OCI-LY3 (cell line): ENCODE data around the gene DRAP1.

Experiments used
- CTCF ChIP-seq: fragments of 200-600, 300-600 bp; sonication (generic); IDR thresholded peaks from 2 replicates; pipeline ENCODE4 v1.5.1; 2014; ENCODE audit warnings: antibody characterized with exemption, low read length, low read depth
- EZH2phosphoT487 ChIP-seq: fragments of 200-600 bp; shearing (Covaris generic); IDR thresholded peaks from 2 replicates; pipeline ENCODE4 v1.6.1; 2018; ENCODE audit warnings: antibody characterized with exemption, mixed run types, low read depth

DNA sequence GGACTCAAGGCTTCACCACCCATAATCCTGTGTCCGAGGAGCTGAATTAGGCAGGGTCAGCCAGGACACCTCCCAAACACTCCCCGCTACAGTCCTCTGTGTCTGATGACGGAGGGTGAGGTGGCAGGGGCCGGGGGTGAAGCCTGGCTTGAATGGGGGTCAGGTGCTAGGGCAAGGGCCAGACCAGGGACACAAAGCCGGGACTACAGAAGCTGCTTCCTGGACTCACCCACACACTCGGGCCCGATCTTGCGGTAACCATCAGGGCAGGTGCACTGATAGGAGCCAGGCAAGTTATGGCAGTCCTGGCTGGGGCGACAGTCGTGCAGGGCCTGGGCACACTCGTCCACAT is 48.9 kb upstream of the DRAP1 start:
- TF ChIP-seq EZH2phosphoT487, result no peak
- no peak for TF ChIP-seq CTCF
